Central memory CD8-positive, alpha-beta T cell (primary cell): Measurements from ENCODE around the gene PRM2.

Source experiments
- ATAC-seq: fragments of 150-1000 bp; cut with Tn5 transposase; replicated peaks from 2 replicates; pipeline ENCODE4 v1.10.0; 2022; ENCODE audit warnings: mild to moderate bottlenecking, moderate FRiP score, moderate number of reproducible peaks; ENCODE audit not compliant: poor library complexity, severe bottlenecking; ENCODE audit errors: extremely low read depth
- DNase-seq, 2 donors: peaks; one replicate each; pipeline ENCODE4 v3.0.0; 2021; ENCODE audit warnings: low spot score in 2 of 2
- H3K27ac Mint-ChIP-seq: one replicate; pipeline ENCODE4 v1.8.0; 2022; ENCODE audit warnings: low read depth, mild to moderate bottlenecking, moderate library complexity, mixed read lengths
- H3K27me3 Mint-ChIP-seq: one replicate; pipeline ENCODE4 v1.8.0; 2022; ENCODE audit warnings: mixed read lengths
- H3K36me3 Mint-ChIP-seq: one replicate; pipeline ENCODE4 v1.8.0; 2022; ENCODE audit warnings: mild to moderate bottlenecking, moderate library complexity, mixed read lengths; ENCODE audit not compliant: insufficient read depth
- H3K4me1 Mint-ChIP-seq: one replicate; pipeline ENCODE4 v1.8.0; 2022; ENCODE audit warnings: mixed read lengths
- H3K4me3 Mint-ChIP-seq: one replicate; pipeline ENCODE4 v1.8.0; 2022; ENCODE audit warnings: mild to moderate bottlenecking, moderate library complexity, mixed read lengths
- H3K9me3 Mint-ChIP-seq: one replicate; pipeline ENCODE4 v1.8.0; 2022; ENCODE audit warnings: mixed read lengths

Gene PRM2

DNA sequence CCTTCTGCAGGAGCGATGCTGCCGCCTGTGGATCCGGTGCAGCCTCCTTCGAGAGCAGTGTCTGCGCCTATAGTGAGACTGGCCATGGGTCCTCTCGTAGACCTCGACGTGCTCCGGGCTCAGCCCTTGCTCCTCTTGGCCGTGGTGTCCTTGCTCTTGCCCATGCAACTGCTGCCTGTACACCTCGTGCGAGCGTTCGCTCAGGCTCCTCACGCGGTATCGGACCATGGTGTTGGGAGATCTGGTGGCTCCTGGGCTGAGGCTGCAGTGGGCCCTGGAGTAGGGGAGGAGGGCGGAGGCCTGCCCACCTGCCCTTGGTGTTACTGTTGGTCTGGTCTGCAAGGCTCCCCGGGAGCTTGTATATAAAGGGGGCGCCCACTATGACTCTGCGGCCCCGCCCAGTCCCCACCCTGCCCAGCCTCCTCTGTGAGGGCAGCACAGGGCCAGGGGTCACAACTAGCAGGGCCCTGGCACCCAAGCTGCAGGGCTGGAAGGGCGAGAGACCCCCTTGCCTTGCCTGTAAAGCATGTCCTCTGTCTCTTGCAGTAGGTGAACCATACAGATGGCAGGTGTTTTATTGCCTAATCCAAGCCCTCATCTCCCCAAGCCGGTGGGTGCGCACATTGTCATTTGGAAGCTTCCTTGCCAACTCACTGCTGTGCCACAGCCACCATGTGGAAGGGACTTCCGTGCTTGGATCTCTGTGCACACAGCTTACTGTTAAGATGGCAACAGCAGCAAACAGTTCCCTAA lies at the start of gene PRM2:
PRM2 (minus strand) TSS at position 338 of the 753 bp plus-strand sequence; CDS start at position 228, 110 bp downstream.
- ATAC-seq, result no peak
- no peak within 1 kb of the TSS for H3K4me3 Mint-ChIP-seq
- H3K27ac Mint-ChIP-seq, result no peak within 1 kb of the TSS
- peaks cover 10% of the 10 kb centered on the region for H3K27me3 Mint-ChIP-seq
- no peaks in the 10 kb centered on the region for H3K4me1 Mint-ChIP-seq
- no peaks in the 10 kb centered on the region for H3K9me3 Mint-ChIP-seq
- H3K36me3 Mint-ChIP-seq, result no peaks in the 10 kb centered on the region
- DNase-seq, result no peak

DNA sequence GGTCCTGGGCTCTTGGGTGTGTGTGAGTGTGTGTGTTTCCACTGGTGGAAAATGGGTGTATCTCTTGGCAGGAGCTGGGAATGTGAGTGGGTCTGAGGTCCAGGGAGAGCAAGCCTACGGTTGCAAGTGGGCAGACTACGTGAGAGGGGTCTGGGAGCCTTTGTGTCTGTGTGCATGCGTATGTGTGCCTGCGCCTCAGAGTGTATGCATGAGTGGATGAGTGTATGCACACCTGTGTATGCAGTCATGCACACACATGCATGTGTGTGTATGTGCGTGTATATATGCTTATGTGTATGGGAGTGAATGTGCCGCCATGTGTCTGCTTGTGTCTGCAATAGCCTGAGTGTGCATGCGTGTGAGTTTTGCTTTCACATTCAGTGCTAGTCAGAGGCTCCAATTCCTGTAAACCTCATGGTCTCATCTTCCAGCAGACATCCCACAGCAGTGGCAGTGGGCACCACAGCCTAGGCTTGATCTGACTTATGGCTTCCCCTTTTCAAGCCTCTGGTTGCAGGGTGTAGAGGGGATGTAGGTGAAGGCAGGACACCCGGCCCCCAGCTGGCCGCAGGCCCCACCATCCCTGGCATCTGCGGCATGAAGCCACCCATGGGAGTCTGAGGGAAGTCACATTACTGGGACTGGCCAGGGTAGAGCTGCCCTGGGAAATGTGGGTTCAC lies 49.3 kb upstream of the PRM2 start:
- no peak for DNase-seq
- H3K4me1 Mint-ChIP-seq, result peaks cover 36% of the 10 kb centered on the region

GRCh38 chr16:11323551-11324336 lies 47.5 kb upstream of the PRM2 start:
- ATAC-seq (no peak), DNase-seq (no peak)
- peaks cover 20% of the 10 kb centered on the region for H3K27me3 Mint-ChIP-seq
- peaks cover 2% of the 10 kb centered on the region for H3K36me3 Mint-ChIP-seq
- no peaks in the 10 kb centered on the region for H3K9me3 Mint-ChIP-seq
- peaks cover 32% of the 10 kb centered on the region for H3K4me1 Mint-ChIP-seq
- no peak overlapping the region for H3K4me3 Mint-ChIP-seq
- H3K27ac Mint-ChIP-seq, result no peak overlapping the region

More for the DNA sequence above, 49.3 kb upstream of the PRM2 start:
- no peak for ATAC-seq
- Mint-ChIP-seq H3K36me3 (peaks cover 2% of the 10 kb centered on the region), H3K27me3 (peaks cover 20% of the 10 kb centered on the region), H3K27ac (no peak overlapping the region), H3K4me3 (no peak overlapping the region), H3K9me3 (no peaks in the 10 kb centered on the region)

DNA sequence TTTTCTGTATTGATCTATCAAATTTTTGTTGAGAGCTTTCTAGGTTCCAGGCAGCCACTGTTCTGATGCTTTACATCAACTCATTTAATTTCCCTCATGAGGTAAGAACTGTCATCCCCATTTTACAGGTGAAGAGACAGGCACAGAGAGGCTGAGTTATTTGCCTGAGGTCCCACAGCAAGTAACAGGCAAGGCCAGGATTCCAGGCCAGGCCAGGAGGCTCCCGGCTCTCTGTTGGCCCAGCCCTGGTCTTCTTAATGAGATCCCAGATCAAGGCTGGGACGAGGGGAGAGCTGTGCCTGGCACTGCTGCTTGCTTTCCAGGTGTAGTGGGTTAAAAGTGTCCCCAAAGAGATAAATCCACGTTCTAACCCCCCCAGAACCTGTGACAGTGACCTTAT lies 46.5 kb upstream of the PRM2 start:
- no peak overlapping the region for H3K27ac Mint-ChIP-seq

DNA sequence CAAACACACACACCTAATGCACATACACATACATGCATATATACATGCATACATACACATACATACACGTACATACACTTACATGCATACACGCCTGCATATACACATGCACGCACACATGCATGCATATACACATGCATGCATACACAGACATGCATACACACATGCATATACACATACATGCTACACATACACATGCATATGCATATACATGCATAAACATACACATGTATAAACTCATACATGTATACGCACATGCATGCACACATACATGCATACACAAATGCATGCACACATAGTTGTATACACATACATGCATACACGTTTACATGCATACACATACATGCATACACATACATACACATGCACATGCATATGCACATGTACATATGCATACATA lies 45.4 kb upstream of the PRM2 start:
- Mint-ChIP-seq H3K4me3 (no peak overlapping the region), H3K9me3 (no peaks in the 10 kb centered on the region), H3K36me3 (no peaks in the 10 kb centered on the region), H3K27ac (no peak overlapping the region), H3K27me3 (peaks cover 1% of the 10 kb centered on the region), H3K4me1 (peaks cover 11% of the 10 kb centered on the region)
- DNase-seq (no peak), ATAC-seq (no peak)

More for the DNA sequence above, 46.5 kb upstream of the PRM2 start:
- no peak for ATAC-seq
- DNase-seq, result no peak
- H3K4me1 Mint-ChIP-seq, result peaks cover 22% of the 10 kb centered on the region
- peaks cover 13% of the 10 kb centered on the region for H3K27me3 Mint-ChIP-seq
- H3K4me3 Mint-ChIP-seq, result no peak overlapping the region
- H3K9me3 Mint-ChIP-seq, result no peaks in the 10 kb centered on the region
- no peaks in the 10 kb centered on the region for H3K36me3 Mint-ChIP-seq

- Mint-ChIP-seq H3K4me3 (no peak overlapping the region), H3K4me1 (peaks cover 6% of the 10 kb centered on the region), H3K27me3 (no peaks in the 10 kb centered on the region), H3K36me3 (no peaks in the 10 kb centered on the region), H3K9me3 (no peaks in the 10 kb centered on the region), H3K27ac (no peak overlapping the region)
- ATAC-seq (no peak), DNase-seq (no peak)
Measured at GRCh38 chr16:11320170-11320569, 43.9 kb upstream of the PRM2 start.

- H3K4me1 Mint-ChIP-seq, result peaks cover under 1% of the 10 kb centered on the region
- H3K36me3 Mint-ChIP-seq, result no peaks in the 10 kb centered on the region
- H3K9me3 Mint-ChIP-seq, result no peaks in the 10 kb centered on the region
- H3K4me3 Mint-ChIP-seq, result no peak overlapping the region
- H3K27ac Mint-ChIP-seq, result no peak overlapping the region
- DNase-seq (no peak), ATAC-seq (no peak)
- H3K27me3 Mint-ChIP-seq, result no peaks in the 10 kb centered on the region
Measured at GRCh38 chr16:11319529-11320146, 43.4 kb upstream of the PRM2 start.

DNA sequence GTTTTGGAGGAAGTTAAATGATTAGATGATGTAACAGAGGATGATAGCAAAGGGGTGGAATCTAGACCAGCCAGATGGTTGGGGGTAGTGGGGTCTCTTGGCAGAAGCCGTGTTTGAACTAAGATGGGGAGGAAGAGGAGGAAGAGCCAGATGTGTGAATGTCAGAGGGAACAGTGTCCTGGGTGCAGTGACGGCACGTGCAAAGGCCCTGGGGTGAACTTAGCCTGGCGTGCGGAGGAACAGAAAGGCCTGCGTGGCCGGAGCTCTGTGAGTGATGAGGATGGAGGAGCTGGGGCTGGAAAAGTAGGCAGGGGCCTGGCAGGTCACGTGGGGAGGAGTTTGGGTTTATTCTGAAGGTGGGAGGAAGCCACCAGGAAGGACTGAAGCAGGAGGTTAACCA lies 42.5 kb upstream of the PRM2 start:
- Mint-ChIP-seq H3K4me3 (no peak overlapping the region), H3K27me3 (no peaks in the 10 kb centered on the region), H3K9me3 (no peaks in the 10 kb centered on the region), H3K4me1 (no peaks in the 10 kb centered on the region), H3K27ac (no peak overlapping the region), H3K36me3 (no peaks in the 10 kb centered on the region)
- DNase-seq, result no peak
- ATAC-seq, result no peak

GRCh38 chr16:11316331-11317015 lies 40.2 kb upstream of the PRM2 start:
- Mint-ChIP-seq H3K9me3 (no peaks in the 10 kb centered on the region), H3K4me1 (peaks cover 13% of the 10 kb centered on the region), H3K27ac (no peak overlapping the region), H3K36me3 (peaks cover 2% of the 10 kb centered on the region), H3K4me3 (no peak overlapping the region), H3K27me3 (no peaks in the 10 kb centered on the region)
- ATAC-seq, result no peak
- no peak for DNase-seq

DNA sequence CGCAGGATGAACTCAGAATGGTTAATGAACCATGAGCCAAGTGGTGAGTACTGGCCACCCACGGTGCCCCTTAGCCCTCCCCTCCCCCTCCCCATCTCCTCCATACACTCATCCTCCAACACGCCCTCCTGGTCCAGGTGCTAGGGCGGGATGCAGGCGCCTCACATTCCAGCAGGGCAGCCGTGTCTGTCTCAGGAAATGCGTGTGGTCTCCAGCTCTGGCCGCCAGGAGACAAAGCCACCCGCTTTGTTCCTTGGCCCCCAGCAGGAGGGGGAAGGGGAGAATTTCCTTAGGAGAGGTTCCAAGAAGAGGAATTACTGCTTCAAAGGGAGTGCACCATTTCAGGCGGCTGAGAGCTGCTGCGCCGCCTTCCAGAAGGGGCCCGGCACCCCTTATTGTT lies 39.2 kb upstream of the PRM2 start:
- Mint-ChIP-seq H3K4me1 (peaks cover 17% of the 10 kb centered on the region), H3K27me3 (no peaks in the 10 kb centered on the region), H3K4me3 (no peak overlapping the region), H3K9me3 (no peaks in the 10 kb centered on the region), H3K36me3 (peaks cover 2% of the 10 kb centered on the region), H3K27ac (no peak overlapping the region)
- DNase-seq (no peak), ATAC-seq (no peak)

GRCh38 chr16:11314309-11314894 lies 38.1 kb upstream of the PRM2 start:
- H3K4me3 Mint-ChIP-seq, result no peak overlapping the region
- H3K27ac Mint-ChIP-seq, result no peak overlapping the region
- H3K36me3 Mint-ChIP-seq, result peaks cover 2% of the 10 kb centered on the region
- H3K9me3 Mint-ChIP-seq, result no peaks in the 10 kb centered on the region
- H3K27me3 Mint-ChIP-seq, result no peaks in the 10 kb centered on the region
- no peak for ATAC-seq
- peaks cover 23% of the 10 kb centered on the region for H3K4me1 Mint-ChIP-seq
- no peak for DNase-seq
